ENCODE data around the gene TMEM63A.
"Not testable (repeated sequence)": the region's sequence is repeated elsewhere in the genome, so short reads cannot be mapped to it uniquely, and the experiment has no call there.

TMEM63A gene

DNA sequence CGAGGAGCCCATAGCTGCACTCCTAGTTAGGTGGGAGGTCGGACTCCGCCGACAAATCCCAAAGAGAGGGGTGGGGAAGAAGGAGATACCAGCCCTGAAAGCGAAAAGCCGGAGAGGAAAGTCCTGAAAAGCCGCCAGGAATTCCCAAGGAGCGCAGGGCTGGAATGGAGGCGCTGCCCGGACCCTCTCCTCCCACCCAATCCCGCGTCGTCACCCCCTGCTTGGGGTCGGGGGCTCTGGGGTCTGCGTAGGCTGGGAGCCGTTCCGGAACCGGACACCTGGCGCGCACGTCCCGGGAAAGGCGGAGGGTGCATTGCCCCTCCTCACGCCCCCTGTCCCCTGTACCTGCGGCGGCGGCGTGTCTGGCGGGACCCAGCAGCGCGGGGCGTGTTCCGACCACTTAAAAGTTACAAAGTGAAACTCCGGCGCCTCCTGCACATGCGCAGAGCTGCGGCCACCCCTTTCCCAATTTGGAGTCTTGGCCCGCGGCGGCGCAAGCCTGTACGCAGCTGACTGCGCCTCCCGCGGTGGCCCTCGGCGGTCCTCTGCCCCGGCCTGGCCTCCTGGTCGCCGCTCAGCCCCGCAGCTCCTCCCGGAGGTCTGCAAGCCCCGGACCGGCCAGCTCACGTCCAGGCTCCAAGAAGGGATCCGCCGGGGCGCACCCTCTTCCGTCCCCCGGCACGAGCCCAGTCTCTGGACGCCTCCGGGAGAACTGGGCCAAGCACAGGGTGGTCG, at the start of gene TMEM63A:
Gene TMEM63A (minus strand): TSS at position 422 of the 735 bp plus-strand sequence. CDS start 4,800 bp downstream, outside the sequence.
- DNase-seq (ENCODE audit: low spot score): peak; percentile 77

DNA sequence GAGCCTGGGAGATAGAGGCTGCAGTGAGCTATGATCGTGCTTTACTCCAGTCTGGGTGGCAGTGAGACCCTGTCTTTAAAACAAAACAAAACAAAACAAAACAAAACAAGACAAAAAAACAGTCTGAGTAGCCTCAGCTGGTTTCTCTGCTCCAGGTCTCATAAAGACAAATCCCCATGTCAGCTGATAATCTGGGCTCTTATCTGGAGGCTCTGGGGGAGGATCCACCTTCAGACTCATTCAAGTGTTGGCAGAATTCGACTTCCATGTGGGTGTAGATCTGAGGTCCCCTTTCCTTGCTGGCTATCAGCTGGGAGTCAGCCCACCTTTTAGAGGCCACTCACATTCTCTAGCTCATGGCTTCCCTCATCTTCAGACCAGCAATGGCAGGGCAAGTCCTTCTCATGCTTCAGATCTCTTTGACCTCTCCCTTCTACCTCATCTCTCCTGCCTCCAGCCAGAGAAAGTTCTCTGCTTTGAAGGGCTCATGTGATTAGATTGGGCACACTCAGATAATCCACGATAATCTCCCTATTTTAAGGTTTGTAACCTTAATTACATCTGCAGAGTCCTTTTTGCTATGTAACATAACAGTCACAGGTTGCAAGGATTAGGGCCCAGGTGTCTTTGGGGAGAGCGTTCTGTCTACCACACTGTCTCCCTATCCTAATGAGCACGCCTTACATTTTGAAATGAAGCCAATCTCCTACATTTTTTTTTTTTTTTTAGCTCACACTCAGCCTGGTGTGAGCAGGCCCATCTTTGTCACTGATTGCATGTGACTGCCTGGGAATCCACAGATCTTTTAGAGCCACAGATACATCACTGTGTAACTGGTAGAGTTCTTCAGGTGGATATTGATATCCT, 49.3 kb upstream of the TMEM63A start:
- DNase-seq (ENCODE audit: low spot score): no peak

DNA sequence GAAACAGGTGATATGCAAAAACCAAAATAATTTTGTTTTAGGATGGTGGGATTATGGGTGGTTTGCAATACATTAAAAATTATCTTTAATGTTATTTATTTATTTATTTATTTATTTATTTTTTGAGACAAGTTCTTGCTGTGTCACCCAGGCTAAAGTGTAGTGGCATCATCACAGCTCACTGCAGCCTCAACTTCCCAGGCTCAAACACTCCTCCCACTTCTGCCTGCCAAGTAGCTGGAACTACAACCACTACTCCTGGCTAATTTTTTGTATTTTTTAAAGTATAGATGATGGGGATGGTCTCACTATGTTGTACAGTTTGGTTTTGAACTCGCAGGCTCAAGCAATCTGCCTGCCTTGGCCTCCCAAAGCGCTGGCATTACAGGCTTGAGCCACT, 48.4 kb upstream of the TMEM63A start:
- DNase-seq (ENCODE audit: low spot score): no peak

DNA sequence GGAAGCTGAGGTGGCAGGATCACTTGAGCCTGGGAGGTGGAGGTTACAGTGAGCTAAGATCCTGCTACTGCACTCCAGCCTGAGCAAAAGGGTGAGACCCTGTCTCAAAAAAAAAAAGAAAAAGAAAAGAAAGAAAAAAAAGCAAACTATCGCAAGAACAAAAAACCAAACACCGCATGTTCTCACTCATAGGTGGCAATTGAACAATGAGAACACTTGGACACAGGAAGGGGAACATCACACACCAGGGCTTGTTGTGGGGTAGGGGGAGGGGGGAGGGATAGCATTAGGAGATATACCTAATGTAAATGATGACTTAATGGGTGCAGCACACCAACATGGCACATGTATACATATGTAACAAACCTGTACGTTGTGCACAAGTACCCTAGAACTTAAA, 47.3 kb upstream of the TMEM63A start:
- DNase-seq (ENCODE audit: low spot score): not testable (repeated sequence)

DNA sequence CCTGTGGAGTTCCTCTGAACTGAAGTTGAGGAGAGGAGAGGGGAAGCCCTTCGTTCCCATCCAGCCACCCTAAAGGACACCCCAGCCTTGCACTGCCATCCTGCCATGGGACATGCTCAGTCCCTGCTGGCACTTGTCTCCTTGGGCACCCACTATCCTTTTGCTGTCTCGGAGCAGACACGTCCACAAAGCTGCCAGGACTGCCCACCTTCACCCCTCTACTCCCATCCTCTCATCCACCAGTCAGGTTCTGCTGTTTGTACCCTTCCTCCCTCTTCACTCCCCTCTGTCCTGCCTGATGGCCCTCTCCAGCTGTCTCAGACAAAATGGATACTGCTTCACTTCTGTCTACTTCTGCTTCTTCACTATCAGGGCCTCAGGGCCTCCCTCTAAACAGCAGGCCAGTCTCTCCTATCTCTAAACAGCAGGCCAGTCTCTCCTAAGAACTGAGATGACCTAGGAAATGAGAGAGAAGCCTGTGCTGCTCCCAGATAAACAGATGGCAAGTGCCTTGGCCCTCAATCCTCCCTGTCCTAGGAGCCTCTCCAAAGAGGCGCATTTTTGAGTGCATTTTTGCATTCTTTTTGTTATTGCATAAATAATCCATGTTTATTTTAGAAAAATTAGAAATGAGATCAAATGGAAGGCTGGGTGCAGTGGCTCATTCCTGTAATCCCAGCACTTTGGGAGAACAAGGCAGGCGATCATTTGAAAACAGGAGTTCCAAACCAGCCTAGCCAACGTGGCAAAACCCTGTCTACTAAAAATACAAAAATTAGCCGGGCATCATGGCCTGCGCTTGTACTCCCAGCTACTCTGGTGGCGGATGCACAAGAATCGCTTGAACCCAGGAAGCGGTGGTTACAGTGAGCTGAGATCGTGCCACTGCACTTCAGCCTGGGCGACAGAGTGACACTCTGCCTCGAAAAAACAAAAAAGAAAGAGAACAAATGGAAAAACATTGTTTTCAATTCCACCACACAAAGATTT, 46.3 kb upstream of the TMEM63A start:
- no peak for DNase-seq (ENCODE audit: low spot score)

DNA sequence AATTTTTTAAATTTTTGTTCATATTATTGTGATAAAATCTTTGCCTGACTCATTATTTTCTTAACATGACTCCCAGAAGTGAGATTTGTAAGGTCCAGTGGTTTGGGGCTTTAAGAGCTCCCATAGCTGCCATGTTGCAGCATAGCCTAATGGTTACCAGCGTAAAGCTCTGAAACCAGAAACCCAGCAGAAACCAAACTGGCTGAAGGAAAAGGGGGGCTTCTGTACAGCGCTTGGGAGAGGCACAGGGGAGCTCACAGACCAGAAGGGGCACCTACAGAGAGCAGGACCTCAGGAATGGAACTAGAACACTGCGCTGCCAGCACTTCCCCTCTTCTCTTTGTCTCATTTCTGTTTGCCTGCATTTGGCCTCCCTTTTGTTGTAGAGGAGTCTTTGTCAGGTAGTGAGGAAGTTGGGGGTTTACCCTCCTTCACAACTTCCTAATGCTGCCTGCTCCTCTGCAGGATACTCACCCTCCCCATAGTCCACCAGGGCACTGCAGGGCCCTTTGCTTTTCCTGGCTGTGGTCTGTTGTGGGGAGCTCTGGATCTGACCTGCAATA, 44.5 kb upstream of the TMEM63A start:
- DNase-seq (ENCODE audit: low spot score): no peak

DNA sequence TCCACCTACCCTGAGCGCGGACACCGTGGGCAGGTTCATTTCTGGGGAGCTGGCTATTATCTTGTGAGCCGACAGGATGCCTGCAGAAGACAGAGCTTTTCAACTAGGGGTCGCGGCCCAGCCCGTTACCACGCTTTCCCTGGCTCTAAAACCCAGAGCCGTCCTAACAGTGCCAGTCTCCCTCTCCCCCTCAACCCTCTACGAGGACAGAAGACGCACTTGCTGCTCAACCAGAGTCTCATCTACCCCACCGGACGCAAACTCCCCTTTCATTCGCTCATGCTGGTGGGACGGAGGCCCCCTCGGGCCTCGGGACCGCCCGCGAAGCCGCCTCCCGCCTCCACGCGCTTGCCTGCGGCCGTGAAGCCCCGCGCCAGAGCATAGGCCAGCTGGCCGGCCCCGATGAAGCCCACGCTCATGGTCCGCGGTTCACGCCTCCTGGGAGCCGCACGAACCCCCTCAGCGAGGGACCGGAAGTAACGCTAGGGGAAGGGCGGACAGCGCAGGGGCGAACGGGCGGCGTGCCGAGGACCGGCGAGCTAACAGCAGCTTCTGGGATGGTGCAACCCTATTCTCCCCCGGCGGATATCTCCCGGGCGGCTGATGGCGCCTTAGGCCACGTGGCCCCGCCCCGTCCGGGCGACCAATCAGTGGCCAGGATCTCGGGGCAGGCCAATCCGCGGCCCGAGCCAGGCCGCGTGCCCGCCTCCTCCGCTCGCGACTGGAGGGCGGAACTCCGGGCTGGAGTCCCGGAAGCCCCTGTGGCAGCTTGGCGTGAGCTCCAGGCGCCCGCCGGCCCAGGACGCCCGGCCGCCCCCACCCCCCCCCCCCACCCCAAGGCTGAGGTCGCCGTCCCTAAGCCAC, 41.7 kb upstream of the TMEM63A start, which contains the start of gene PYCR2:
Gene PYCR2 (minus strand): TSS at position 559 of the 864 bp plus-strand sequence. CDS start 140 bp downstream, at position 419.
- DNase-seq (ENCODE audit: low spot score): peak; percentile 95

DNA sequence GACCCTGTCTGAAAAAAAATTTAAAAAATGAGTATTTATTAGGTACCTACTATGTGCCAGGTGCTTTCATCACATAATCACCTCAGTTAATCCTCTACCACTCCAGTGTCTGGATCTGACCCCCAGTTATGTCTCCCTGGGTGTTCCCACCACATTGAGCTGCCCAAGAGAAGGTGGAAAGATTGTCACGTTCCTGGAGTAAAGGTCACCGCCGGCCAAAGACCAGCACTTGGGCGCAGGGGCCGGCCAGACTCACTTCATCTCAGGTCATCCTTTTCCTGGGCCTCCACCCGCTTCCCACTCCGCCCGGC, 41.2 kb upstream of the TMEM63A start:
- no peak for DNase-seq (ENCODE audit: low spot score)

DNA sequence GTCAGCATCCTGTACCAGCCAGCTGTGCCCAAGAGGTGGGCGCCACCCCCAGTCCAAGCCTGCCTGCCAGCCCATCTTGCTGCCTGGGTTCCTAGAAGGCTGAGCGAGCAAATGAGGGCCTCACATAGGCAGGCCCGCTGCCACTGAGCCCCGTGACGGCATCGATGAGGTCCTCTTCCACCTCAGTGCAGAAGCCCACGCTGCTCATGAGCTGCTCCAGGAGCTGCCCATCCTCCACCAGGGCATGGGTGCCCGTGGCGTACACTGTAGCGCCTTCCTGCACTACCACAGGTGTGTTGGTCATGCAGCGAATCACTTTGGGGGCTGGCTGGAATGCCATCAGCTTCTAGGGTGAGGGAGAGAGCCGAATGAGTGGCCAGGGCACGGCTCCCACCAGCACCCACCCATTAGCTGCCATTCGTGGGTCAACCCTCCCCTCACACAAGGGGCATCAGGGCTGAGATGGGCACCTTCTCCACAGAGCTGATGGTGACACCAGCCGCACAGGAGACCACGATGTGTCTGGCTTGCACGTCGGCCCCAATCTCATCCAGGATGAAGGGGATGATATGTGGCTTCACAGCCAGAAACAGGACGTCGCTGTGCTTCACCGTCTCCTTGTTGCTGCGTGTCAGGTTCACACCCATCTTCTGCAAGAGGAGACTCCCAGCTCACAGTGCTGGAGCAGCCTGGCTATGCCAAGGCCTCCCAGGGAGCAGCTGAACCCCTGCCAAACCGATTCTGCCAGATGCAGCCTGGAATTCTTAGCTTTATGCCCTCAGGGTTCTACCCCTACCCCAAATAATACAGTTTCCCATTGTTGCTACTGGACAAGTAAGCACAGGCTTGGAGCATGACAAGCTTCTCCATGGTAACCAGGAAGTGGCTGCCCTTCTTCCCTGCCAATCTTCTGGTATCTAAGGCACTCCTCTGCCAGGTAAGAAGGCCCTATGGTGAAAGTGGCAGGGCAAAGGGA, 39.8 kb upstream of the TMEM63A start:
- DNase-seq (ENCODE audit: low spot score): no peak

DNA sequence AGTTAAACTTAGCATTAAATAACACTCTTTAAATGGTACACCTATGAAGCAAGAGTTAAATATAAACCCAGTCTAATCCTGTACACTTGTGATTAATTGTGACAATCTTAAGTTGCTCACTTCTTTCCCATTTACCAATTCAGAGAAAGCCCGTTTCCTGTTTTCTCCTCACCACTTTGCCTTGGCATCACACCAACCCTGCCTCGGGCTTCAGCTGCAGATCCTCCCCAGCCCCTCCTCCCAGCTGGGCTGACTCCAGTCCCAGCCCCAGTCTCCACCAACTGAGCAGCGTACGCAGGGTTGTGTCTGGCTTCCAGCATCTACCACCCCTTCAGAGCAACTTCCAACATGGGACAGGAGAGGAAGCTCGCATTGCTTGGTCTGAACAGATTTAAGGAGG, 37.7 kb upstream of the TMEM63A start:
- DNase-seq (ENCODE audit: low spot score): peak; percentile 96

DNA sequence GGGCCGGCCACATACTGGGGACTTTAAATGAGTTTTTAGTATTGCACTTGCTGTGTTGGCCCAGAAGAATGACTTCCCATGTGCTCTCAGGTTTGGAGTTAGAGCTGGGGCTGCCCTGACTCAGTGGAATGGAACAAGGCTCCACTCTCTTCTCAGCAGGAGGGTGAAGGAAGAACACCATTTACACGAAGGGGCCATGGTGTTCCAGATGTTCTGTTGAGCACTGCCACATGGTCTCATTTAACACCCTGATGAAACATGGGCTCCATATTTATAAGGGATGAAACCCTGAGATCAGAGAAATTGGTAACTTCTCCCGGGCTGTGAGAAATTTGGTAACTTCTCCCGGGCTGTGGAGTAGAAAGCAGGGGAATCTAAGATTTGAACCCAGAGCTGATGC, 36.1 kb upstream of the TMEM63A start:
- no peak for DNase-seq (ENCODE audit: low spot score)

DNA sequence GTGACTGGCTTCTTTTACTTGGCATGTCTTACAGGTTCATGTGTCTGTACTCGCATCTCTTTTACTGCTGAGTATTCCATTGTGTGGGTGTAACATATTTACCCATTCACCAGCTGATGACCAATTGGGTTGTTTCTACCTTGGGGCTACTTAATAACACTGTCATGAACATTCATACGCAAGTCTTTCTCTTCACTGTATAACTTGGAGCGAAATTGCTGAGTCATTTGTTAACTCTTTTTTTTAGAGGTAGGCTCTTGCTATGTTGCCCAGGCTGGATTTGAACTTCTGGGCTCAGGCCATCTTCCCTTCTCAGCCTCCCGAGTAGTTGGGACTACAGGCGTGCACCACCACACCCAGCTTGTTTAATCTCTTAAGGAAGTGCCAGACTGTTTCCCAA, 35.4 kb upstream of the TMEM63A start:
- no peak for DNase-seq (ENCODE audit: low spot score)

DNA sequence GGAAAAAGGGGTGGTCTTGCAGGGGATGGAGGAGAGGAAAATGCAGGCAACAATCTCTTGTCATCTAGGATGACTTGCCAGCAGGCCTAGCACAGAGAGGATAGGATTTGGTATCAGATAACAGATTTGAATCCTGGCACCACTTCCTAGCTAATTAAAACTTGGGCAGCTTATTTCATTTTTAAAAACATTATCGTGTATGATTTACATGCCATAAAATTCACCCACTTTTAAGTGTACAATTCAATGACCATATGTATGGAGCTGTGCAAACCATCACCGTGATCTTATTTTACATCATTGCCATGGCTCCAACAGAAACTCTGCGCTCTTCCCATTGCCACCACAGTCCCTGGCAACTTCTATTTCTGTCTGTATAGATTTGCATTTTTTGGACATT, 34.9 kb upstream of the TMEM63A start:
- DNase-seq (ENCODE audit: low spot score): no peak

DNA sequence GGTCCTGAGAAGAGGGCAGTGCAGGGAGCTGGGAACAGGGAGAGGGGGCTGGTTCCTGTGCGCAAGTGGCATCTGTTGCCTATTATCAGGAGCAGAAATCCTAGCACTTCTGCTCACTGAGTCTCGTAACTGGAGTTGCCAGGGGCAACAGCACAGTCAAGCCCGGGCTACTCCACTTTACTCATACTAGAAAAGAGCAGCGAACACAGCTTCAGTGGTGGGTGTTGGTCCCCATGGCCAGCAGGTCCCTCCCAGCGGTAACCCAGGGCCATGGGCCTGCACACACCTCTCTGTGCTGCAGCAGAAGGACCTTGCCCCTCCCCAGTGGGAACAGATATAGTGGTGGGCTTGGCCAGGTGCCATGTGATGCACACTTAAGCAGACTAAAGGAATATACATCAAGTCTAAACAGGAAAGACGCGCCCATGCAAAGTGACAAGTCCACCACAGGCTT, 33.4 kb upstream of the TMEM63A start:
- DNase-seq (ENCODE audit: low spot score): no peak

DNA sequence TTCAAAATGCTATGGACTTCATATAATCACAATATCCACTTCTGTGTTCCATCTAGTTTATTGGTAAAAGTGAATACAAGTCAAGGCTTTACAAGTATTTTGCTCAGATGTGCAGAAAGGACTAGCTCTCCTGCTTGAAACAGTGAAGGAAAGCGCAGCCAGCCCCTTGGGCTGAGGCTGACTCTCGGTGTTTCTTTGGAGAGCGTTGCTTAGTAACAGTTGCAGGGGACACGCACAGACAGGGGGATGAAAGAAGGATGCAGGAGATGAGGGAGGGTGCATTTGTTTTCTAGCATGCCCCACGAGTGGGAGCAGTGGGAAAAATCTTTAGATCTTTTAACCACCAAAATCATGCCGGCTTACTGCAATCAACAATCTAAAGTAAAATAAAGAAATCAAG, 32.8 kb upstream of the TMEM63A start:
- DNase-seq (ENCODE audit: low spot score): no peak

DNA sequence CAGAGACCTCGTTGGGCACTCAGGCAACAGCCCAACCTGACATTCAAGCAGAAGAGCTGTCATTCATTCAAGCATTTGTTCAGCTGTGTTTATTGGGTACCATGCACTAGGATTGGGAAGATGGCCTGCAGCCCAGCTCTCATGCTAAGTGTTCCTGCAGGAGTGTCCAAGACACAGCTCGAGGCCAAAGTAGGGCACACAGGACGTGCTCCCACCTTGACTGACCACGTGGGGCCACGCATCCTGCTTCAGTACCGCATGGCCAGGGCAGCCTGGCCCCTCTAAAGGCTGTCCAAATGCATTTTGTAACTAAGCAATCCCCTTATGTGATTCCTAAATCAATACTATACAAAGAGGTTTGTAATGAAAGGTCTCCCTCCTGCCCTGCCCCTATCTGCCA, 32.2 kb upstream of the TMEM63A start:
- no peak for DNase-seq (ENCODE audit: low spot score)

DNA sequence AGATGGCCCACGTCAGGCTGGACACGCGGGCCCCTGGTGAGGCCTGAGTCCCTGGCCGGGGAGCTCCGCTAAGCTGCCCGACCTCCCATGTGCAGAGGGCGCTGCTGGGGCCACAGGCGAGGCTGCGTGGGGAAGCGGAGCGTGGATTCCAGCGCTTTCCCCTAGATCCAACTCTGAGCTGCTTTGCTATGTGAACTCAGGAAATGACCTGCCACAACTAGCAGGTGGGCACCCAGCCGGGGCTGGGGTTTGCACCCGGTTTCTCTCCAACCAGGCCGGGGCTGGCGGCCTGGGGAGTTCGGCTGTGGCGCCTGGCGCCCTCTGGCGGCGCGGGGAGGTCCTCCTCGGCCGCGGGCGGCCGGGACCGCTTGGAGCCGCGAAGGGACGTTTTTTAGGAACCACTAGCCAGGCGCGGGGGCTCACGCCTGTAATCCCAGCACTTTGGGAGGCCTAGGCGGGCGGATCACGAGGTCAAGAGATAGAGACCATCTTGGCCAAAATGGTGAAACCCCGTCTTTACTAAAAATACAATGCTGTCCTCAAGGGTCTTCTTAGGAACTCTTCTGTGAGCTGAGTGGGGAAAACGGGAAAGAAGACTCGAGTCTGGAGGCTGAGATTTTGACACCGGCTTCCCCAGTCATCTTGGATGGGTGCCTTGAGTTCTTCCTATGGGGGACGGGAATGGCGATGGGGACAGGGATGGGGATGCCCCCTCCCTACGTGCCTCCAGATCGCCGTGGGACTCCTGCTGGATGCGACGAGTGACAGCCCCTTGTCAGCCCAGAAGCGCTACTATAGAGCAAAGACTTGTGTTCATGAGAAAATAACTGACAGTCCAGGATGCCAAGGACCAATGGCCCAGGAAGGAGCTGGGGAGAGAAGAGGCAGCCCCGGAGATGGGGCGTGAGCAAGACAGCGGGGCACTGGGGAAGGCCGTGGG, 29.3 kb upstream of the TMEM63A start:
- peak; percentile 52 for DNase-seq (ENCODE audit: low spot score)

DNA sequence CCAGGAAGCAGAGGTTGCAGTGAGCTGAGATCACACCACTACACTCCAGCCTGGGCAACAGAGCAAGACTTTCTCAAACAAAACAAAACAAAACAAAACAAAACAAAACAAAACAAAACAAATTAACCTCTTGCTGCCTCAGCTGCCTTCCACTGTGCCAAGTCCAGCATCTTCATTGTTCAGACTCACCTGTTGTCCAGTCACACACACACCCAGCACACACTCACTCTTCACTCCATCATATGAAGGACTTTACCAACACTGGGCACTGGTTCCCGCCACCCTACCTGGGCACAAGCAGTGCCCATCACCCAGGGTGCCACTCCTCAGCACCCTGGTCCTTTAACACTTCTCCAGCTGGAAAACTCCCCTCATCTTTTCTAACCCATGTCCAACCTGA, 27.3 kb upstream of the TMEM63A start:
- DNase-seq (ENCODE audit: low spot score): no peak

Data from pons (tissue), 1 donor.